K562 (cell line): ENCODE measurements around the gene ERGIC1.

Source experiments
- BCL6 ChIP-seq: fragments of 250-450 bp; sonication (Bioruptor Pico); IDR thresholded peaks from 2 replicates; pipeline ENCODE4 v1.4.0; 2020
- LEF1 ChIP-seq: fragments of 450-650 bp; IDR thresholded peaks from 2 replicates; pipeline ENCODE4 v1.6.1; 2016; ENCODE audit warnings: mild to moderate bottlenecking
- MGA ChIP-seq: fragments of 450-650 bp; IDR thresholded peaks from 2 replicates; pipeline ENCODE4 v1.6.1; 2016; ENCODE audit warnings: mild to moderate bottlenecking, moderate library complexity
- POLR2A ChIP-seq: fragments of 450-650 bp; conservative IDR thresholded peaks from 2 replicates; pipeline ENCODE4 v1.6.1; 2016
- REST ChIP-seq, 2 experiments: fragments of 450-650 bp; formaldehyde crosslinking in 1 of 2; IDR thresholded peaks; 2 replicates each; pipeline versions ENCODE4 v1.4.0 to v1.6.1; 2014 to 2020; ENCODE audit warnings: mild to moderate bottlenecking in 2 of 2, borderline replicate concordance in 1 of 2, low read depth in 1 of 2
- SP1 ChIP-seq: sonication (generic); formaldehyde crosslinking; IDR thresholded peaks from 2 replicates; pipeline ENCODE4 v1.8.1; 2022; ENCODE audit warnings: mild to moderate bottlenecking, missing genetic modification reagents
- YY1 ChIP-seq, 3 experiments: IDR thresholded peaks; 2 replicates each; pipeline ENCODE4 v1.6.1; 2011; ENCODE audit warnings: low read length in 2 of 3, mild to moderate bottlenecking in 2 of 3, moderate library complexity in 2 of 3, borderline replicate concordance in 1 of 3, control low read depth in 1 of 3, low read depth in 1 of 3; ENCODE audit not compliant: insufficient read depth in 3 of 3, insufficient replicate concordance in 2 of 3, control insufficient read depth in 1 of 3, insufficient read length in 1 of 3; ENCODE audit errors: extremely low read depth in 1 of 3
- TF ChIP-seq, protein P1 (sequence below): sonication (generic); formaldehyde crosslinking; IDR thresholded peaks from 2 replicates; pipeline ENCODE4 v1.9.0; 2022; ENCODE audit warnings: mild to moderate bottlenecking, missing genetic modification reagents

DNA sequence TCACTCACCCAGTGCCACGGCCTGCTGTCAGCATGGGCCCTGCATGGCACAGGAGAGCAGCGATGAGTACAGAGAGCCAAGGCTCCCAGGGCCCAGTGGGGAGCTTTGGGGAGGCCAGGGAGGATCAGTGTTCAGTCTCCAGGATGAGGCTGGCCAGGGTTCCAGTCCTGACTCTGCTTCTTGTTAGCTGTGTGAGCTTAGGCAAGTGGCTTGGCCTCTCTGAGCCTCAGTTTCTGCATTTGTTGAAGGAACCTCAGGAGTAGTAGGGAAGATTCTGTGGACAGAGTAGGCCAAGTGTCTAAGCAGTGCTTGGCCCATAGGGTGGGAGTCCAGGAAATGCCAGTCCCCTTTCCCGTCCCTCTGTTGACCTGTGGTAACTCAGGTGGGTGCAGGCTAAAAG lies 39.5 kb downstream of the ERGIC1 start:
- no peak for TF ChIP-seq POLR2A
- no peak for TF ChIP-seq SP1 (CRISPR knock-in tag)
- no peak for TF ChIP-seq MGA
- no peak for TF ChIP-seq LEF1
- no peak for TF ChIP-seq YY1 (IDR thresholded peaks at IDR 0.05; ENCODE audit: borderline replicate concordance in 1 of 3, control insufficient read depth in 1 of 3, extremely low read depth in 1 of 3, insufficient read depth in 3 of 3, insufficient read length in 1 of 3, insufficient replicate concordance in 2 of 3, low read depth in 1 of 3, low read length in 2 of 3)
- no peak for TF ChIP-seq REST (IDR thresholded peaks at IDR 0.05; ENCODE audit: borderline replicate concordance)
- no peak for TF ChIP-seq REST (CRISPR knock-in tag; IDR thresholded peaks at IDR 0.05; ENCODE audit: low read depth)
- no peak for TF ChIP-seq BCL6 (CRISPR knock-in tag)
- TF ChIP-seq, protein P1, sequence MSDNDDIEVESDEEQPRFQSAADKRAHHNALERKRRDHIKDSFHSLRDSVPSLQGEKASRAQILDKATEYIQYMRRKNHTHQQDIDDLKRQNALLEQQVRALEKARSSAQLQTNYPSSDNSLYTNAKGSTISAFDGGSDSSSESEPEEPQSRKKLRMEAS (CRISPR knock-in tag) = no peak
